Measurements from ENCODE around the gene CDH16. TPM values are rescaled to one million over a fixed set of nuclear protein-coding genes. Genes with fewer than 3 reads are reported as not detected.

The CDH16 gene
- total RNA-seq, 1 donor from 2014 or later = not detected

DNA sequence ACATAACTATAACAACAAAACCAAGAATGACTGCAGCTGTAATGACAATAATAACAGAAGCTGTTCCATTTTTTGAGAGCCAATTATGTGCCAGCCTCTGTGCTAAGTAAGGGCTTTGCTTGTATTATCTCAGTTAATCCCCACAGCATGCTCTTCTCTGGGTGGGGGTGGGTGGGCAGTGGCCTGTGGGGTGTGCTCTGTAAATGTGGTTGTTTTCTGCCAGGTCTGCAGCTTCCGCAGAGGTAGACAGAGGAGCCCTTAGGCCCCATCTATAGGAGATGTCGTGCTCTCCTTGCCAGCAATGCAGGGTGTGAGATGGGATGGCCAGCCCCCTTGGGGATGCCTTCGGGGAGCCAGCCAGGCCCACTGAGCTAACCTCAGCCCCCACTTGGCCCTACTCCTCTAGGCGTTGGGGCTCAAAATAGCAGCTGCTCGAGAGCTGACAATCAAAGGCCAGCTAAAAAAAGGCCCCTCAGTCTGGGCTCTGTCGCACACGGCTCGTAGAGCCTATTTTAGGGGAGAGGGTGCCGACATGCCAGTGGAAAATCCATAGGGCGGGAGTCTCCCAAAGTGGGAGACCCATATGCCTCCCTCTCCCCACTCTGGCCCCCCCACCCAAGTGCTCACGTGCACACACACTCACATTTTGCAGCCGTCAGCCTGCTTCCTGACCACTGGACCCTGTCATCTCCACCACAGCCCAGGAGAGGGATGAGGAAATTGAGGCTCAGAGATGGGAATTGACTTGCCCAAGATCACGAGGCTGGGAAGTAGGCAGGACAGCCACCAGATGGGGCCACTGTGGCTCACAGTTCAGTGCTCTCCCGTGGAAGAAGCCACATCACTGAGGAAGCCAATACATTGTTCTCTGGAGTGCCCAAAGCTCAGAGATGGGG lies 15.8 kb downstream of the CDH16 start:
- Histone ChIP-seq H3K27ac (peak overlapping the region; percentile 90 to 92), H3K4me1 (peaks cover 45 to 71% of the 10 kb centered on the region in 2 donors), H3K9me3 (no peaks in the 10 kb centered on the region), H3K36me3 (no peaks in the 10 kb centered on the region), H3K4me3 (no peak overlapping the region), H3K27me3 (no peaks in the 10 kb centered on the region)
- intact Hi-C loops (cut with DNase I) = no loop called here
- no peak for DNase-seq (ENCODE audit: low spot score in 2 of 2)
- TF ChIP-seq, protein P1, sequence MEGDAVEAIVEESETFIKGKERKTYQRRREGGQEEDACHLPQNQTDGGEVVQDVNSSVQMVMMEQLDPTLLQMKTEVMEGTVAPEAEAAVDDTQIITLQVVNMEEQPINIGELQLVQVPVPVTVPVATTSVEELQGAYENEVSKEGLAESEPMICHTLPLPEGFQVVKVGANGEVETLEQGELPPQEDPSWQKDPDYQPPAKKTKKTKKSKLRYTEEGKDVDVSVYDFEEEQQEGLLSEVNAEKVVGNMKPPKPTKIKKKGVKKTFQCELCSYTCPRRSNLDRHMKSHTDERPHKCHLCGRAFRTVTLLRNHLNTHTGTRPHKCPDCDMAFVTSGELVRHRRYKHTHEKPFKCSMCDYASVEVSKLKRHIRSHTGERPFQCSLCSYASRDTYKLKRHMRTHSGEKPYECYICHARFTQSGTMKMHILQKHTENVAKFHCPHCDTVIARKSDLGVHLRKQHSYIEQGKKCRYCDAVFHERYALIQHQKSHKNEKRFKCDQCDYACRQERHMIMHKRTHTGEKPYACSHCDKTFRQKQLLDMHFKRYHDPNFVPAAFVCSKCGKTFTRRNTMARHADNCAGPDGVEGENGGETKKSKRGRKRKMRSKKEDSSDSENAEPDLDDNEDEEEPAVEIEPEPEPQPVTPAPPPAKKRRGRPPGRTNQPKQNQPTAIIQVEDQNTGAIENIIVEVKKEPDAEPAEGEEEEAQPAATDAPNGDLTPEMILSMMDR (IDR thresholded peaks at IDR 0.05) = no peak

DNA sequence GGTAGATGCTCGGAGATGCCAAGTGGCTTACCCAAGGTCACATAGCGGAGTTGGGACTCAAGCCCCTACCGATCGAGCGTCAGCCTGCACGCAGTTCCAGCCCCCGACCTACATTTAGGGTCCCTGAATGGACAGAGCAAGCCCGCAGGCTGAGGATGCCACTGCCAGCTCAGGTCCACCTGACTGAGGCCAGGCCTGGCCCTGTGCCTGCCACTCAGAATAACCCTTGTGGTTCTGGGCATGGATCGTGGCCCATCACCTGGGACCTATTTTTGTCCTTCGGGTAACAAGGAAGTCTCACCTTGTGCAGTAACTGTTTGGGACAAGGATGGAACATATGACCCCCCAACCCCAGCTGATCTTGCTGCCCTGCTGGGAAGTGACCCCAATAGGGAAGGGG lies 17.1 kb downstream of the CDH16 start:
- DNase-seq (ENCODE audit: low spot score in 2 of 2) = no peak
- TF ChIP-seq, protein P1 (IDR thresholded peaks at IDR 0.05) = no peak
- peaks cover 45 to 78% of the 10 kb centered on the region in 2 donors for H3K4me1 ChIP-seq
- H3K9me3 ChIP-seq = no peaks in the 10 kb centered on the region
- intact Hi-C loops (cut with DNase I) = no loop called here
- no peaks in the 10 kb centered on the region for H3K27me3 ChIP-seq
- H3K36me3 ChIP-seq = no peaks in the 10 kb centered on the region
- H3K27ac ChIP-seq = peak overlapping the region; percentile 90 to 92
- H3K4me3 ChIP-seq = no peak overlapping the region

DNA sequence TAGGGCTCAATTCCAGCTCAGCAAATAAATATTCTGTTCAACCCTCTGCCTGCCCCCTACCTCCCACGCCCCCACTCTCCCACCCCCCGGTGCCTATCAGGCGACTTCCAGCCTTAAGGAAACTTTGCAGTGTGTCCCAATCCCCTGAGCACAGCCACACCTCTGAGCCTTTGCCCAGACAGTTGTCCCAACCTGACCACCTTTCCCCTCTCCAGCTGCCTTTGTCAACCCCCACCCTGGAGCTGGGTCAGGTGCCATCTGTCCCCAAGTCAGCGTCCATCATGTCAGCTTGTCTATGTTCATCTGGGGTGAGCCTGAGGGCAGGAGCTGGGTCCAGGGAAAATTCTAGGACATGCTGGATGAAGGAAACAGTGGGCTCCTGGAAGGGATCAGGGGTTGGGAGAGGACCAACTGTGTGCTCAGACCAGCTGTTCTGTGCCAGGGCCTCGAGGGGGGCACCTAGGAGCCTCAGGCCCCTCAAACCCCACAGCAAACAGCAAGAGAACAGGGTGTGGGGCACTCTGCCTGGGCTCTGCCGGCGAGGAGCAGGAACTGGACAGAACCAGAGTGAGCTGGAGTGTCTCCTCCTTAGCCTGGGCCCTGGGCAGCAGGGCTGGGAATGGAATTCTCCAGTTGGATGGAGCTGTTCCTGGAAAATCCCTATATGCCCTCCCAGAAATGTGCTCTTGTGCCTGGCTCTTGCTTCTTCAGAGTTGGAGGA lies 17.8 kb downstream of the CDH16 start:
- Histone ChIP-seq H3K4me1 (peaks cover 45 to 82% of the 10 kb centered on the region in 2 donors), H3K4me3 (no peak overlapping the region), H3K36me3 (no peaks in the 10 kb centered on the region), H3K27ac (peak overlapping the region; percentile 90 to 92), H3K27me3 (no peaks in the 10 kb centered on the region), H3K9me3 (no peaks in the 10 kb centered on the region)
- DNase-seq (ENCODE audit: low spot score in 2 of 2) = no peak
- TF ChIP-seq, protein P1 (IDR thresholded peaks at IDR 0.05) = no peak
- intact Hi-C loops (cut with DNase I) = loop anchor here (1.0 kb wide), 1 partner anchor 24 kb away; the partner anchor contains the start of gene RRAD

DNA sequence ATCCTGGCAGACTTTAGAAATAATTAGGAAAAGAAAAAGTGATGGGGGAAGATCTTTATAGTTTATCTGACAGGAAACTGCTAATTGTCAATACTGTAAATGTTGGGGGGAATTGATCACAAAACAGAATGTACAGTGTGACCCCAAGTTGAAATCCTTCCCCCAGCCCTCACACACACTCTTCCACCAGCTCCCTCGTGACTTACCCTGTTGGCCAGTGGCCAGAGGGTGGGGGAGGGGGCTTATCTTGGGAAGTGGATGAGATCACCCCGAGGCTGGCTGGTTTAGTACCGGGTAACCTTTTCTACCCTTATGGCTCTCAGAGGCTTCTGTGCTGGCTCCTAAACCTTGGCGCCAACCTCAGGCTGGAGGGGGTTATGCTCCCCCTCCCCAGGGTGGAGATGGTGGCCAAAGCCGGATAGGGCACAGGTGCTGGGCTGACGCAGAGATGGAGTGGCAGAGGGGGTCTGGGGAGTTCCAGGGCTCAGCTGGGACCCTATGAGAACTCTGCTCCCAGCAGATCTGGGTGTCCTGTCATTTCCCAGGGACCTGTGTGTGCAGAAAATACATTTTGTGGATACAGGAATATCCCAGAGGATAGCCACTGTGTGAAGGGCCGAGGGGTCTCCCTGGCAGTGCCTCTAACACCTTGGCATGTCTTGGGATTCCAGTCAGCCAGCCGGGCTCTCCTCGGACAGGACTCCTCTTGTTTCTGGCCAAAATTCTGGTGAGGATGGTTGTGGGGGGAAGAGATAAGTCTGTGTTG lies 18.6 kb downstream of the CDH16 start:
- Histone ChIP-seq H3K36me3 (no peaks in the 10 kb centered on the region), H3K27ac (peak overlapping the region; percentile 90 to 92), H3K4me1 (peaks cover 45 to 81% of the 10 kb centered on the region in 2 donors), H3K9me3 (no peaks in the 10 kb centered on the region), H3K4me3 (no peak overlapping the region), H3K27me3 (no peaks in the 10 kb centered on the region)
- peak in 1 of 2 donors; percentile 92 for DNase-seq (ENCODE audit: low spot score in 2 of 2)
- TF ChIP-seq, protein P1 (IDR thresholded peaks at IDR 0.05) = no peak
- intact Hi-C loops (cut with DNase I) = loop anchor here (1.0 kb wide), 1 partner anchor 25 kb away; the partner anchor contains the start of gene RRAD

DNA sequence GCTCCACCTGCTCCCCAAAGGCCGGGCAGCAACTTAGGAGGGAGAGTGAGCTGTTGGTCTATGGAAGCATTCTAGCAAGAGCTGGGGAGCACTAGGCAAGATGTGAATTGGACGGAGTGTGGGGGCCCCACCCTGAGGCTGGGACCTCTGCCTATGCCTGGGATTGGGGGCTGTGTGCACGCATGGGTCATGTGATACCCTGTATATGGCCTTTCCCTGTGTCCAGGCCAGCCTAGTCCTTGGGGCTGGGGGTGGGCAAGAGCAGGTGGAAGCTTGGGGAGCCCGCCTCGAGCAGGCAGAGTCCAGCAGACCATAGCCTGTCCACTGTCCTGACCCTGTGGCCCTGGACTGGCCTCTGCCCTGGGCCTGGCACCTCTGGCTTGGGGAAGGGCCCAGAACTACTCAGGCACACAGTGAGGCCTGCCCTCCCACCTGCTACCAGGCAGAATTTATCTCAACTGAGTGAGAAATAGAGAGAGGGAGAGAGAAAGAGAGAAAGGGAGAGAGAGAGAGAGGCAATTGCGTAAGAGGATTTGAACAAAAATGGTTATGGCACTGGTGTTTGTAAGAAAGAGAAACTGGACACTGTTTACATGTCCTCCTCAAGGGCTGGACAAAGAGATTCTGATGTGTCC lies 19.3 kb downstream of the CDH16 start:
- no peak for DNase-seq (ENCODE audit: low spot score in 2 of 2)
- peaks cover 41 to 74% of the 10 kb centered on the region in 2 donors for H3K4me1 ChIP-seq
- intact Hi-C loops (cut with DNase I) = no loop called here

More for the DNA sequence above, 19.3 kb downstream of the CDH16 start:
- TF ChIP-seq, protein P1 (IDR thresholded peaks at IDR 0.05) = no peak
- H3K27ac ChIP-seq = peak overlapping the region; percentile 90 to 92
- H3K4me3 ChIP-seq = no peak overlapping the region
- H3K36me3 ChIP-seq = no peaks in the 10 kb centered on the region
- no peaks in the 10 kb centered on the region for H3K27me3 ChIP-seq
- H3K9me3 ChIP-seq = no peaks in the 10 kb centered on the region

Measured in ascending aorta (tissue), 2 donors.